Duodenal mucosa (tissue), 2 donors: ENCODE data around the gene MIDN.

Experiments used
- H3K27ac ChIP-seq: one replicate; pipeline ENCODE4 v1.7.0; 2013; ENCODE audit warnings: low read depth, low read length
- H3K27me3 ChIP-seq, 2 donors: one replicate each; pipeline ENCODE4 v1.7.0; 2013; ENCODE audit warnings: low read length in 2 of 2, control low read depth in 1 of 2; ENCODE audit not compliant: insufficient read depth in 2 of 2, control insufficient read depth in 1 of 2
- H3K36me3 ChIP-seq, 2 donors: one replicate each; pipeline ENCODE4 v1.7.0; 2013; ENCODE audit warnings: low read length in 2 of 2, control low read depth in 1 of 2; ENCODE audit not compliant: insufficient read depth in 2 of 2, control insufficient read depth in 1 of 2
- H3K4me1 ChIP-seq, 2 donors: one replicate each; pipeline ENCODE4 v1.7.0; 2013; ENCODE audit warnings: low read length in 2 of 2, control low read depth in 1 of 2; ENCODE audit not compliant: insufficient read depth in 2 of 2, control insufficient read depth in 1 of 2
- H3K4me3 ChIP-seq, 2 donors: one replicate each; pipeline ENCODE4 v1.7.0; 2013; ENCODE audit warnings: low read length in 2 of 2, low read depth in 1 of 2
- H3K9ac ChIP-seq, 2 donors: one replicate each; pipeline ENCODE4 v1.7.0; 2013; ENCODE audit warnings: low read length in 2 of 2, low read depth in 1 of 2
- H3K9me3 ChIP-seq, 2 donors: one replicate each; pipeline ENCODE4 v1.7.0; 2013; ENCODE audit warnings: low read length in 2 of 2, control low read depth in 1 of 2; ENCODE audit not compliant: control insufficient read depth in 1 of 2

MIDN gene

GRCh38 chr19:1213391-1214286 lies 34.7 kb upstream of the MIDN start:
- peak overlapping the region; percentile 1 to 37 for H3K4me3 ChIP-seq
- no peaks in the 10 kb centered on the region for H3K9me3 ChIP-seq
- H3K36me3 ChIP-seq, result peaks cover 5 to 26% of the 10 kb centered on the region in 2 donors
- H3K27me3 ChIP-seq, result no peaks in the 10 kb centered on the region
- peak overlapping the region; percentile 78 for H3K27ac ChIP-seq
- peak overlapping the region; percentile 20 to 30 for H3K9ac ChIP-seq
- H3K4me1 ChIP-seq, result peaks cover 26 to 39% of the 10 kb centered on the region in 2 donors

GRCh38 chr19:1214299-1214861 lies 34.0 kb upstream of the MIDN start:
- Histone ChIP-seq H3K4me3 (peak overlapping the region; percentile 1 to 37), H3K27ac (peak overlapping the region; percentile 67), H3K4me1 (peaks cover 26 to 39% of the 10 kb centered on the region in 2 donors), H3K27me3 (no peaks in the 10 kb centered on the region), H3K9me3 (no peaks in the 10 kb centered on the region), H3K36me3 (peaks cover 5 to 27% of the 10 kb centered on the region in 2 donors), H3K9ac (peak overlapping the region; percentile 9 to 17)

- no peak overlapping the region for H3K9ac ChIP-seq
- no peak overlapping the region for H3K27ac ChIP-seq
- H3K27me3 ChIP-seq, result no peaks in the 10 kb centered on the region
- H3K4me1 ChIP-seq, result peaks cover 20 to 32% of the 10 kb centered on the region in 2 donors
- no peaks in the 10 kb centered on the region for H3K9me3 ChIP-seq
- no peak overlapping the region for H3K4me3 ChIP-seq
- peaks cover 5 to 26% of the 10 kb centered on the region in 2 donors for H3K36me3 ChIP-seq
Measured at GRCh38 chr19:1214862-1215731, 33.3 kb upstream of the MIDN start.

GRCh38 chr19:1216756-1217155 lies 31.6 kb upstream of the MIDN start:
- no peaks in the 10 kb centered on the region for H3K27me3 ChIP-seq
- H3K36me3 ChIP-seq, result peaks cover 11 to 35% of the 10 kb centered on the region in 2 donors
- H3K27ac ChIP-seq, result no peak overlapping the region
- H3K4me1 ChIP-seq, result peaks cover 20 to 30% of the 10 kb centered on the region in 2 donors
- no peaks in the 10 kb centered on the region for H3K9me3 ChIP-seq
- H3K9ac ChIP-seq, result no peak overlapping the region
- H3K4me3 ChIP-seq, result no peak overlapping the region

GRCh38 chr19:1217366-1217765 lies 31.0 kb upstream of the MIDN start:
- peaks cover 17 to 30% of the 10 kb centered on the region in 2 donors for H3K4me1 ChIP-seq
- H3K27me3 ChIP-seq, result no peaks in the 10 kb centered on the region
- no peak overlapping the region for H3K9ac ChIP-seq
- H3K9me3 ChIP-seq, result no peaks in the 10 kb centered on the region
- H3K27ac ChIP-seq, result no peak overlapping the region
- H3K36me3 ChIP-seq, result peaks cover 11 to 41% of the 10 kb centered on the region in 2 donors
- no peak overlapping the region for H3K4me3 ChIP-seq

- H3K36me3 ChIP-seq, result peaks cover 11 to 49% of the 10 kb centered on the region in 2 donors
- H3K27ac ChIP-seq, result peak overlapping the region; percentile 51
- no peak overlapping the region for H3K9ac ChIP-seq
- no peaks in the 10 kb centered on the region for H3K27me3 ChIP-seq
- peaks cover 8 to 21% of the 10 kb centered on the region in 2 donors for H3K4me1 ChIP-seq
- no peak overlapping the region for H3K4me3 ChIP-seq
- H3K9me3 ChIP-seq, result no peaks in the 10 kb centered on the region
Measured at GRCh38 chr19:1218751-1219567, 29.4 kb upstream of the MIDN start.

GRCh38 chr19:1219786-1220476 lies 28.5 kb upstream of the MIDN start:
- H3K36me3 ChIP-seq, result peaks cover 11 to 54% of the 10 kb centered on the region in 2 donors
- H3K9me3 ChIP-seq, result no peaks in the 10 kb centered on the region
- no peaks in the 10 kb centered on the region for H3K27me3 ChIP-seq
- H3K4me3 ChIP-seq, result no peak overlapping the region
- no peak overlapping the region for H3K9ac ChIP-seq
- peaks cover 0 to 11% of the 10 kb centered on the region in 2 donors for H3K4me1 ChIP-seq
- H3K27ac ChIP-seq, result no peak overlapping the region

GRCh38 chr19:1220477-1220930 lies 27.9 kb upstream of the MIDN start:
- no peak overlapping the region for H3K27ac ChIP-seq
- H3K4me1 ChIP-seq, result peaks cover 0 to 5% of the 10 kb centered on the region in 2 donors
- peaks cover 11 to 57% of the 10 kb centered on the region in 2 donors for H3K36me3 ChIP-seq
- no peak overlapping the region for H3K4me3 ChIP-seq
- H3K9ac ChIP-seq, result no peak overlapping the region
- H3K27me3 ChIP-seq, result no peaks in the 10 kb centered on the region
- no peaks in the 10 kb centered on the region for H3K9me3 ChIP-seq
